HepG2 (cell line): ENCODE measurements around the gene ILKAP.

ENCODE experiments used
- NFATC3 ChIP-seq: sonication (generic); formaldehyde crosslinking; IDR thresholded peaks from 2 replicates; pipeline ENCODE4 v1.5.1; 2020; ENCODE audit warnings: mild to moderate bottlenecking, missing genetic modification reagents
- NR2F2 ChIP-seq: IDR thresholded peaks from 2 replicates; pipeline ENCODE4 v1.6.1; 2012; ENCODE audit warnings: low read depth, inconsistent platforms, borderline replicate concordance
- POLR2AphosphoS5 ChIP-seq: IDR thresholded peaks from 2 replicates; pipeline ENCODE4 v1.6.1; 2012; ENCODE audit warnings: low read depth, low read length

DNA sequence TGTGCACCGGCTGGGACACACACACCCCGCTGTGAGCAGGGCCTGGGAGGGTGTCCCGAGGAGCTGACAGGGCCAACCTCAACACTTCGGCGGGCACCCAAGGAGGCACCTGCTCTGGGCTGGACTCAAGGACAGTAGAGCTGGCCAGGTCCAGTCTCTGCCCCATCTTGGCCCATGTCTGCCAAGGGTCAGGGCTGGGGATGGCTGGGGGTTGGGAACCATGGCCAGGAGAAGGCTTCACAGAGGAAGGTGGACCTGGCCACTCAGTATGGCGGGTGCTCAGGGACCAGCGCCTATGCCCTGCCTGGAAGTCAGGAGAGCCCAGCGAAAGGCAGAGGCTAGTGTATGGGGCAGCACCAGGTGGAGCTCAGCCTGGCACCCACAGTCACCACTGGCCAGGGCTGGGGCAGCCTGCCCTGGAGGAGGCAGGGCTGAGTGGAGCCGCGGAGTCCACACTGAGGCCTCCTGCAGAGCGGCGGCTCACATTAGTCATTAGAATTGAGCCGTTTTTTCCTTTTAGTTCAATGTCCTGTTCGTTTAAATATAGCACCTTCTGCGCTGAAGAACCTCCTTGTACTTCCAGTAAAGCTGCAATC lies 40.6 kb downstream of the ILKAP start:
- TF ChIP-seq POLR2AphosphoS5: no peak
- no peak for TF ChIP-seq NFATC3
- TF ChIP-seq NR2F2: no peak
